NCI-H2227 (cell line): ENCODE measurements around the gene LRP1B.

Source experiments
- DNase-seq: peaks from one replicate; lab custom pipeline; 2025; ENCODE audit not compliant: unreplicated experiment; lab: John Stamatoyannopoulos, UW

The LRP1B gene

DNA sequence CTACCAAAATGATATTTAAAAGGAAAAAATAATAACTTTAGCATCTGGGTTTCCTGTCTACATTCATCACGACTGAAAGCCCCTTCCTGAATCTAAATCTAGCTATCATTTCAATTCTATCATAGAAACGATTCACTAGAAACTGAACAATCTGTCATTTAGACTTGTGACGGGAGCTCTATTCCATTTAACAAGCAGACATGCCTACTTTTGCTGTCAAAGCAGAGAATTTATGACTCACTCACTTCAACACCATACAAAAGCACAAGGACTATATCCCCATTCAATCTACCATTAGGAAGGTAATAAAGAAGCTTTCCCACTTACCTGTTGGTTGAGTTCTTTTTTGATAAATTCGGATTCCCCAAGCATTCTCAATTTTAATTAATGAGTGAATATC, 1072.3 kb downstream of the LRP1B start:
- DNase-seq, result peak; percentile 45

DNA sequence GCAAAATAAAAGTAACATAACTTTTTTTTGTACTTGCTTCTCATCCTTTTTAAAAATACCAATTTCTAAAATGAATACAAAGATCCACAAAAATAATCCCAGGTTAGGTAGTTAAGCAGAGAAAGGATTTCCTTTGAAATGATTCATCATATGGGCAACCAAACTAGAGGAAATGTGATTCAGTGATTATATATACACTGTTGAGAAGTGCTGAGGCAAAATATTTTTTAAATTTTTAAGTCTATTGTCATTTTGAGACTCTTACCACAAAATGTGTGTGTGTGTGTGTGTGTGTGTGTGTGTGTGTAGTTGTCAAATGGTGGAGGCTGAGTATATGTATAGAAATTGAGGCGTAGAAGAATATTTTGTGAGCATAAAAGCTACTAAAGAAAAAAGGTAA, 1075.3 kb downstream of the LRP1B start:
- DNase-seq, result no peak

DNA sequence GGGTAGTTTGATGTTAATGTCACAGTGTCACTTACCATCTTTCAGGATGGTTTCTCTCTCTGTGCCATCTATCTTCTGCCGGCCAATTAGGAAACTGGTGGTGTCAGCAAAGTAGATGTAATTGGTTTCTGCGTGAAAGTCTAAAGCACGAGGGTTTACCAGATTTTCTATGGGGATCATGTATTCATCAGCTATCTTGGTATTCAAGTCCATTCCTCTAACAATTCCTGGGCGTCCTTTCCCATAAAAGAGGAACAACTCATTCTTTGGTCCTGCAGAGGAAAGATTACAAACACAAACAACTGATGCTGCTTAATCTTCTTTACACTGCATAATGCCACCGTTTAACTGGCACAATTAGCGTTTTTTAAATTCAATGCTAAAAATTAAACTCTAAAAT, 1081.9 kb downstream of the LRP1B start:
- no peak for DNase-seq

DNA sequence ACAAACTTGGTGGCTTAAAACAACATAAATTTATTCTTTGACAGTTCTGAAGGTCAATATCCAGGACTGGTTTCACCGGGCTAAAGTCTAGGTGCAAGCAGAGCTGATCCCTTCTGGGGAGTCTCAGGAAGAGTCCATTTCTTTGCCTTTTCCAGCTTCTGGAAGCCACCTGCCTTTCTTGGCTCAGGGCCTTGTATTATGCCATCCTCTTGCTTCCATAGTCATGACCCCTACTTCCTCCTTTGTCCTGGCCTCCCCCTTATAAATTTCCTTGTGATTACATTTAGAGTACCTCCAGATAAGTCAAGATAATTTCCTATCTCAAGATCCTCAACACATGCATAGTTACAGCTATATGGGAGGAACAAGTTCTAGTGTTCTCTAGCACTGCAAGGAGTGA, 1089.5 kb downstream of the LRP1B start:
- DNase-seq, result no peak

DNA sequence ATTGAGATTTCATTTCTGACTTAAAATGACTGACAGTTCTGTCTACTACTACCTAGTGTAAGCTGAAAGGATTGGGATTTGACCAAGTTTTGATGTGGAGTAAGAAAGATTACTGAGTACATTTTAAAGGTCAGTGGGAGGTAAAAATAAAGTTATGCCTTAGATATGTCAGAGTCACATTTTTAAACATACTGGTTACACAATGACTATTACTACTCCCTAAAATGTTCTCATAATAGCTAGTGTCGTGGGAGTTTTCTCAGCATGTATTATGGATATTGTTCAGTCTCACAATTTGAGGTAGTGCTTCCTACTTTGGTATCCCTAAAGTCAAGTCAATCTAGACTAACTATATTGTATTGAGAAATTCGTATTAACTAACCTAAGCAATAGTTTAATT, 1092.5 kb downstream of the LRP1B start:
- no peak for DNase-seq

DNA sequence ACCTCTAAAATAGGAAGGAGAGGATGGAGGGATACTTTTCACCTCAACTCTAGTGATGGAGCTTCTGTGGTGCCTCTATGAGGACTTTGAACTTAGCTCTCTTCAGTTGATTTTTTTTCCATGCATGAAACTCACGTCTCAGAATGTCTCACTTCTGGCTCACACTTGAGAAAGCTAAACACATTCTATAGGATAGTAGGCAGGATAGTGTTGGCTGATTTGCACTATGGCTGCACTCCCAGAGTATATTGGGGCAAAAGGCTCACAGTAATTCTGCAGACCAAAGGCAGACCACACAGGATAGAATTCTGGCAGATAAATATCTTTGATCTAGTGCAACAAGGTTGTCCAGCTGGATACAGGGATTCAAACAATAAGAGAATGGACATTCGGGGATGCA, 1093.5 kb downstream of the LRP1B start:
- DNase-seq, result no peak

DNA sequence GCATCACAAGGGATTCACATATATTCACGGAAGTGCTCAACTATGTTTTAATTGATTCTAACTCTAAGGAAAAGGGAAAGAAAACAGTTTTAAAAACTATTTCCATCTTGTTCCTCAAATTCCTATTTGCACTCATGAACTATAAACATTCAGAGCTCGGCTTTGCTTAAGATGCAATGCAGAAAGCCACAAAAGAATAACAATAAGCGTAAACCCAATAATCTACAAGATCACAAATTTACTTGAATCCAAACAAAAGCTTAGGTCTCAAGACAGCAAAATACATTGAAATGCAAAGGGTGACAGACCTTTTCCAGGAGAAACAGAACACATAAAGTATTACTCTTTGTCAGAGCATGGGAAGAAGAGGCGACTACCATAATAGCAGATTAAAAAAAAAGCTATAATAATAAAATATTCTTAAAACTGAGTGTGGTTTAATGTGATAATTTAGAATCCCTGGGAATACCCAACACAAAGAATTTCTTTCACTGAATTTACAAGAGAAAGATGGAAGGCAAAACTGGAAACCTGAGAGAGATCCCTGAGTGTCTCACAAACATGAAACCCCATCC, 1094.9 kb downstream of the LRP1B start:
- no peak for DNase-seq

DNA sequence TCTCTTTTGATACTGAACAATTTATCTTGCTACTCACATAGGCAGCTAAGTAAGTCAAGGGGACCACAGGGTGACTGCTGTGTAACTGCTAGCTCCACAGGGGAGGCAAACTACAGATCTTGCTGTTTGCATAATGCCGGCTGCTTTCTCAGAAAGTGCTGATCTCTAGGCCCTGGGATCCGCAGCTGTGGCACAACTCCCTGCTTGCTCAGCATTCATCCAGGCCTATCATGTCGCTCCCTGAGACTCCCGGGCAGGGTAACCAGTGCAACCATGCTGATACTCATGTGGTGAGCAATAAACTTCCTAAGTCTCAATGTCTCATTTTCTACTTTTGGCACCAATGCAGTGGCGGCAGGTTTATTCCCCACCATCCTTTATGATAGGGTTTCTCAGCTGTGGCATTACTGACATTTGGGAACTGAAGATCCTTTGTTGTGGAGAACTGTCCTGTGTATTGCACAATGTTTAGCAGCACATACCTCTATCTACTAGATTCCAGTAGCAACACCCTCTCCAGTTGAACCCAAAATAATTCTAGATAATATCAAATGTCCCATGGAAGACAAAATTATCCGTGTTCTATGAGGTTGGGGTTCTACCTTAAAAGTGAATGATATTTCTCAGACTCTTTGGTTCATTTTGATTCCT, 1101.3 kb downstream of the LRP1B start:
- DNase-seq, result no peak

DNA sequence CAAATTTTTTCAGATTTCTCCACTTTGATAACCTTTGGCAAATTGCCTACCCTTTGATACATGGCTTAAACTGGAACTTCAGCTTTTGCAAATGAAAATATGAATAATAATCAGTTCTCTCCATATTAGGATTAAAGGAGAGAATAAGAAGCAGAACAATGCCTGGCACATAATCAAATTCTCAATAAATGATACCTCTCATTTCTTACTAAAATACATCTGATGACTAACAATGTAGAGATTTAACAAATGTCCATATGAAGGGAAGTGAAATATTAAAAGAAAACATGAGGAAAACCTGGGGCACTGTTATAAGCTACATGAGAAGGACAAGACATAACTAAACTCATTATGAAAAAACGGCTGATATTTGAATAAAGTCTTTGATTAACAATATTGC, 1103.6 kb downstream of the LRP1B start:
- DNase-seq, result no peak

DNA sequence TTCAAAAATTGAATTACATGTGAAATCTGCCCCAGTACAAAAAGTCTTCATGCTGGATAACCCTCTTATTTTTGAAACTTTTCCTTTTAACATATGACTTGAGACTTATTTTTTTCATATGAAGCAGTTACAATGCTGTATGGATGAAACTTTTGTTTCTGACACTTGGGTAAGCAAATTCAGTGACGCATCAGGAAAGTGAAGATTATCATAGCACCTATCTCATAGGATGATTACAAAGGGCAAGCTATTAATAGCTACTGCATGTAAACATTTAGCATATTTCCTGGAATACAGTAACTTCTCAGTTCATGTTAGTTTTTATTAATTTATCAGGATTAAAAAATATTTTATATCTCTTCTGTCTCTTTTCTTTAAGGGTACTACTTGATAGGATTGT, 1109.2 kb downstream of the LRP1B start:
- no peak for DNase-seq

DNA sequence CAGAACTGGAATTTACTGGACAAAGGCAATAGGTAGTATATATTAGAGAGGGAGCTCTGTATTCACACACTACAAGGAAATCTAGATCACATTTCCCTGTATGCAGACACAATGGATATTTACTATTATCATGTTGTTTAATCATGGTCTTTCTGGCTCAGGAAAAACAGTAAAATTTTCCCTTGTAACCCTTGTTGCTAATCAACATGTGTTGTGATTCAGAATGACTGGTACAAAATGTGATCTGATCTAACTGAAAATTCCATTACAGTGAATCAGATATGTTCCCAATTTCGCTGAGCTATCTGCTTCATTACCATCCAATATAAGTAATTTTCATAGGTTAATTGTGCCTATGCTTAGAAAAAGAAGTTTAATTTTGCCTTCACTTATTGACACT, 1109.7 kb downstream of the LRP1B start:
- no peak for DNase-seq

DNA sequence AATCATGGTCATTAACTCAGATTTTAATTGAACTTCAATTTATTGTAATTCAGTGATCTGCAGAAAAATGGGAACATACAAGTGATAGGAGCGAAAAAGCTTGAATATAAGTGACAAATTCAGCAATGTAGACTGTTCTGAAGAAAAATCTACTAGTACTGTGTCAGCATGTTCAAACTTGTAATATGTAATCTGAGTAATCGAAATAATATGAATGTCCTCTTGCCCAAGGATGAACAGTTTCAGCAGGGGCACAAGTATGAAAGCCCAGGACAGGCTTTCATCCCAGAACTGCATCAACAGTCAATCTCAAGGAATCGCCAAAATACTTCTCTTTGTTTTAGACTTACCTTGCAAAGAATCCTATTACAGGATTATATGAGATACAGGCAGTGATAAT, 1110.5 kb downstream of the LRP1B start:
- DNase-seq, result no peak

DNA sequence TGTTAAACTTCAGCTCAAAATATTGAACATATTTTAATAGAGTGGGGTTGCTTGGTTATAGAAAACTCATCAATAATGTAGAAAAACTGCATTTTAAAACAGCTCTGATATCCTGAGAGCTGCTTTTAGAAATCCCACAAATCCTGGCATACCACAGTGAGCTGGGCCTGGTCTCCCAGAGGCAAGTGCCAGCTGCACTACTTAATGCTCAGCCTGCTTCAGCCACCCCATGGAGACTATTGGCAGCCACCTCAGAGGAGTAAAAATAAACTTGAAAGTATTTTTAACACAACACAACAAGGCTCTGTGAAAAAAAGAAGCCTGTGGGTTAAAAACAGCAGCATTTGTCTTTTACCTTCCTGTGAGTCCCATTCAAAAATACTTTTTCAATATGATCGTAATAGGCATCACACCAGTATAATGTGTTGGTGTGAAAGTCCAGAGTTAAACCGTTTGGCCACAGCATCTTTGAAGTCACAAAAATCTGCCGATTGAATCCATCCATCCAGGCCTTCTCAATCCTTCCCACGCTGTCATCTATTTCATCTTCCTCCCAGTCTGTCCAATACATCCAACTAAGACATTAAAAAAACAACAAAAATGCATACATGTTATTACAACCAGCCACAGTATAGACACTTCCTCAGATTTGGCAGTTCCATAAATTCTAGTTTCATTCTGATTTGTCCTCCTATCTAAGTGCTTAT, 1115.3 kb downstream of the LRP1B start:
- DNase-seq, result no peak

DNA sequence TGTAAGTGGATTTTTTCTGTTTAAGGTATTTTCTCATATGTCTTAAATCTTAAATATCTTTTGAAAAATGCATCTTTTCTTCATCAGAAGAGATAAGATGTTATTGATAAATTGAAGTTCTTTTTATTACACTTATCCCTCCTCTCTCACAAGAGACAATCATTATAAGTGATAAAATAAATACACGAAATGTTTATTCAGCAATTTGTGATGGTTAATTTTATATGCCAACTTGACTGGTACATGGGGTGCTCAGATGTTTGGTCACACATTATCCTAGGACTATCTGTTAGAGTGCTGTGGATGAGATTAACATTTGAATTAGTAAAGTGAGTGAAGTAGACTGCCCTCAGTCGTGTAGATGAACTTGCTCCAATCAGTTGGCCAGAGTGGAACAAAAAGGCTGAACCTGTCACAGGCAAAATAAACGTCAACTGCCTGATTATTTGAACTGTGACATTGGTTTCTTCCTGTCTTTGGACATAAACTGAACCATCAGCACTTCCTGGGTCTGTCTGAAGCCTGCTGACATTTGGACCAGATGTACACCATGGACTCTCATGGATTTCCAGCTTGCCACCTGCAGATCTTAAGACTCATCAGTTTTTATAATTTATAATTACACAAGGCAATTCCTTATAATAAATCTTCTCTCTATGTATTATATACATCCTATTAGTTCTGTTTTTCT, 1126.7 kb downstream of the LRP1B start:
- no peak for DNase-seq

DNA sequence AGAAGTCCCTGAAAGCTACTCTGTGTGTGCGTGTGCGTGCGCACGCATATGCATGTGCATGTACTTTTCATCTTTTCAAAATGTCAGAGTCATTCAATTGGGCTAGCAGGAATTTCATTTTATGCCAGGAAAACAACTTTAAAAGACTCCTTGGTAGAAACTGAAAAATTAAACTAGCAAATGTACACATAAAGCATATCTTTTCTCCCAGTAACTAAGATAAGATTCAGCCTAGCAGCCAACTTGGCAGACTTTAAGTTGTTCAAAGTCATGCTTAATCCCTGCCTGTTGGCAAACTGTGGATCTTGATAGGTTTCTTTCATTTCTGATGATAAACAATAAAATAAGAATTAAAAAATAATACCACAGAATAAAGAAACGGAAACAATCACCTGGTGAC, 1129.1 kb downstream of the LRP1B start:
- no peak for DNase-seq

DNA sequence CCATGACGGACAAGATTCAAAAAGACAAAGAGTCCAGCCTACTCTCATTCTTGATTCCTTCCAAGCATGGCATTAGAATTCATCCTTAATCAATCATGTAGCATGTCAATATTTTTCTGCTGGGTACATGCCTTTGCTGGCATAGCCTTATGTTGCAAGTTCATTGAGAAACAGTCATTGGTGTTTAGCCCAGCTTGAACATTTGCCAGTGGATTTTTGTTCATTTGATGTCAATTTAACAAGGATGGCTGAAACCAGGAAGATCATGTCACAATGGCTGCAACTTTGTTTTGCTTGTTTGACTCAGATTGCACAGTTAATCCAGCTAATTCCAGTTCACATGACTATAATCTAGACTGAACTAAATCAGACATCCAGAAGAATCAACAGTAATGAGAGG, 1132.2 kb downstream of the LRP1B start:
- DNase-seq, result no peak

DNA sequence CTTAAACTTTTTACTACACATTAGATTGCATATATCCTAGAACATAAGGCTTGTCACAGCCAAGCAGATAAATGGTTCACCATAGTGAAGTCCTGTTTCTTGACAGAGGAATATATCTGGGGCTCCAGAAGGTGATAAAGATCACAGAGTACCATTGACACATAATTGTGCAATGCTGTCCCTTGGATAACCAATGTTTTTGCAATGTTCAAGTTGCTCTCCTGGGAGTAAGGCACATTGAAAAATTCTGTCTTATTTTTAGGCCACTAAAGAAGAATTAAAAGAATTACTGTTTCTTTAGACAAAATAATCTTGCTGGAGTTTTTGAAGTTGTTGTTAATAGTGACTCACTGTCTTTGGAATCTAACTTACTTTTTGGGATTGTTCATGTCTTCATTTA, 1132.8 kb downstream of the LRP1B start:
- DNase-seq, result no peak

DNA sequence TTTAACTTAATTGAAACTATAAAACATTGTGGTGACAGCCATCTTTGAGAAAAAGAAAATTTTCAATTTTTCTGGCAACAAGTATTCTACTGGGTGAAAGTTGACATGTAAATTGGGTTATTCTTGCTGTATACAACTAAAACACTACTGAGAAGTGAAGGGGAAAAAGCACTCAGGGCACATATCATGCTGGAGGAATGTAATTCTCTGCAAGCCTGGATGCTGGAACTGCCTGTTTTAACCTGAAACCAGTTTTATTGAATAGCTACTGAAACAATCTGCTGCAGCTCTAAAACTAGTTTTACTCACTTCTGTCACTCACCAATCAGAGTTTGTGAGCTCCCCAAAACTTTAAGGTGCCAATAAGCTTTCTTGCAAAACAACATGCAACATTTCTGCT, 1136.0 kb downstream of the LRP1B start:
- no peak for DNase-seq

DNA sequence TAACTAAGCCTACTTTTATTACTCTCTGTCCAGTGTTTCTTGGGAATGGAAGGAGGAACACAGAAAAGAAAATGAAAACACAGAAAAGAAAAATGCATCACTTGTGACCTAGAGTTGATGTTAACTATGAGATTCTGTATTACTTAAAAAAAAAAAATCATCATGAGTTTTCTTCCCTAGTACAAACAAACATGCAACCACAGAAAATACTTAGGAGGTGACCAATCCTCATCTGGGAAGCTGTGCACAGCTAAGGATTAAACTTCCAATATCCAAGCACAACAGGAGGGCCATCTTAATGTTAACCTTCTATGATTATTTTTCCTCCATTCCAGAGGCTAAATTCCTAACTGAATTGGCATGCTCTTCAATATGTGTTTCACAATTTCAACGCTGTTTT, 1140.4 kb downstream of the LRP1B start:
- no peak for DNase-seq

DNA sequence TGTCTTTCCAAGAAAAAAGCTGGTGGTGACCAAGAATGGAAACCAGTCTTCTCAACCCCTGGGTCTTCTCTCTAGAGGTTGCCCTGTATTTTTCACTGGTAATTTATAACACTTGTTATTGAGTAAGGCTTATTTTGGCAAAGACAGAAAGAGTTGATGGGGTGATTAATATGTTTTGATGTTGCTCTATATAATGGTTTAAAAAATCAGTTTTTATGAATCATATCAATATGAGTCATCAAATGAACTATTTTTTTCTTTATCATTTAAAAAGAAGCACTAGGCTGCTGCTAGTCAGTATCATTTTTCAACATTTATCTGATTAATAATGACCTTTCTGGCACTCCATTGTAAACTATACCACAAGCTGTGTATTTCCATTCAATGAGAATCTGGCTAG, 1142.2 kb downstream of the LRP1B start:
- no peak for DNase-seq

DNA sequence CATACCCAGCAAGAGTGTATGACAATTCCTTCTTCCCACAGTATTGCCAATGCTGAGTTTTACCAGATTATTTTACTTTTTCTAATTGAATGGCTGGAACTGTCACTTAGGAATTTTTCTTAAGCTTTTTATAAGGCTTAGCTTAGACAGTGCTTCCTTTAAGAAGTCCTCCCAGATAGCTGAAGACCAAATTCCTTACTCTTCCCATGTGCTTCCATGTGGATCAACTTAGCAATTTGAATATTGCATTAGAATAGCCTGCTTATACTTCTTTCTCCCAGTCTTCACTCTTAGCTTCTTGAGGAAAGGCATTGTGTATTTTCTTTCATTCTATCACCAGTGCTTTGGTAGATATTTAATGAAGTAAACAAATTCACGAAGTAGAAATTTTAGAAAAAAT, 1144.4 kb downstream of the LRP1B start:
- no peak for DNase-seq

DNA sequence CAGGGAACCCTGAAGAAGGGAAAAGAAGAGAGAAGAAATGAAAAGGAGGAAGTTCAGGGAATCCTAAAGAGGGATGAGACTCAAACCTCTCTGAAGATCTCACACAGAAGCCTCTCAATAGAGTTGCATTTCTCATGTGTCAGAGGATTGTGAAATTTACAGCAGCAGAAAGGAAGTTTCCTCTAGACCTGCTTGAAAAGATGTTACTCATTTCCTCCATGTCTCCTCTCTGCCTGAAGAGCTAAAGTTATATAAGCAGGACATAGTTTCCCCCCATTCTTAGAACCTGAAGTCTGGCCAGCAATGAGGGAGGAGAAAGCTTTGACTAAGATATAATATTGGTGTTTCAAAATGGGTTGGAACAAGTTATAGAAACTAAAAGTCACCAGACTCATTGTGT, 1155.6 kb downstream of the LRP1B start:
- DNase-seq, result no peak
